ENCODE measurements around the gene FLT4.
"Not testable (repeated sequence)": the region's sequence is repeated elsewhere in the genome, so short reads cannot be mapped to it uniquely, and the experiment has no call there.

Gene FLT4

DNA sequence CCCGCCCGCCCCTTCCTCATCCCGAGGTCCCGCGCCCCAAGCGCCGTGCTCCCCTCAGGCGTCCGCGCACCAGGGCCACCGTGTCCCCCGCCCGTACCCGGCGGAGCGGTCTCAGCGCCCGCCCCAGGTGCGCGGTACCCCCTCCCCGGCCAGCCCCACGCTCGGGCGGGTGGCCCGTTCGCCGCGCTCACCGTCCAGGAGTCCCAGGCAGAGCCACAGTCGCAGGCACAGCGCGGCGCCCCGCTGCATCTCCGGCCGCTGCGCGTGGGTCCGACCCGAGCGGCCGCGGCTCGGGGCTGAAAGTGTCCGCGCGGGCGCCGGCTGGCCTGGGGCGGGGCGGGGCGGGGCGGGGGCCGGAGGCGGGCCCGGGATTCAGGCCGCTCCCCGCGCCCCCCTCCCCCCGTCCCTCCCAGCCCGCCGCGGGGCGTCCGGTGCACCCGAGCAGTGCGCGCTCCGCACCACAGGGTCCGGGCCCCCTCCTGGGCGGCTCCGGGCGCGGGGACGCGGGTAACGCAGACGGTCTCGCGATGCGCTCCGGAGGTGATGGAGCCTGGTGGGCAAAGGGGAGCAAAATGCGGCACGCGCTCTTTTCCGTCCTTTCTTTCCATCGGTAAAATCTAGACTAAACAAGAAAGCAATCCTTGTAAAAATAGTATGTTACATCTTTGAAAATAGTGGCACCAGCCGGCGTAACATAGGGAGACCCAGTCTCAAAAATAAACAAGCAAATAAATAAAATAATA, at the start of gene FLT4:
FLT4 (minus strand) TSS at position 304 of the 743 bp plus-strand sequence; CDS start at position 249, 55 bp downstream.
- DNase-seq (ENCODE audit: low read depth) = no peak

- DNase-seq (ENCODE audit: low read depth) = no peak
Measured at GRCh38 chr5:180699042-180699441, 49.6 kb upstream of the FLT4 start.

DNA sequence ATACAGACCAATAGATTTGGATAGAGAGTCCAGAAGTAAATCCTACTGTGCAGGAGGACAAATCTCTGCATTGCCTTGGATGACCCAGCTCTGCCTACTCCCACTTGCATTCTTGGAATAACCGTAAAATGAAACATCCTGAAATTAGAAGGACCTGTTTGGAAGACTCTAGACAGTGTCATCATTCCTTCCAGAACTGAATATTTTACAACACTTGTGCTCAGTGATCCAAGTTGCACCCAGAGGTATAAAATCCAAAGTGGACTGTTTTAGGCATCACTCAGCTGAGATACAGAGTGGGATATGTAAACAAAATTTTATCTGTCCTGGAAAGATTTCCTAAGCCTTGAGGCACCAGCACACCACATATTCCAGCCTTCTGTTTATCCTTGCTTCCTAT, 46.7 kb upstream of the FLT4 start:
- DNase-seq (ENCODE audit: low read depth) = no peak

GRCh38 chr5:180692429-180692828, 43.0 kb upstream of the FLT4 start:
- no peak for DNase-seq (ENCODE audit: low read depth)

GRCh38 chr5:180691046-180691445, 41.6 kb upstream of the FLT4 start:
- DNase-seq (ENCODE audit: low read depth) = no peak

- DNase-seq (ENCODE audit: low read depth) = no peak
Measured at GRCh38 chr5:180690562-180690961, 41.2 kb upstream of the FLT4 start.

GRCh38 chr5:180689775-180690174, 40.4 kb upstream of the FLT4 start:
- DNase-seq (ENCODE audit: low read depth) = no peak

DNA sequence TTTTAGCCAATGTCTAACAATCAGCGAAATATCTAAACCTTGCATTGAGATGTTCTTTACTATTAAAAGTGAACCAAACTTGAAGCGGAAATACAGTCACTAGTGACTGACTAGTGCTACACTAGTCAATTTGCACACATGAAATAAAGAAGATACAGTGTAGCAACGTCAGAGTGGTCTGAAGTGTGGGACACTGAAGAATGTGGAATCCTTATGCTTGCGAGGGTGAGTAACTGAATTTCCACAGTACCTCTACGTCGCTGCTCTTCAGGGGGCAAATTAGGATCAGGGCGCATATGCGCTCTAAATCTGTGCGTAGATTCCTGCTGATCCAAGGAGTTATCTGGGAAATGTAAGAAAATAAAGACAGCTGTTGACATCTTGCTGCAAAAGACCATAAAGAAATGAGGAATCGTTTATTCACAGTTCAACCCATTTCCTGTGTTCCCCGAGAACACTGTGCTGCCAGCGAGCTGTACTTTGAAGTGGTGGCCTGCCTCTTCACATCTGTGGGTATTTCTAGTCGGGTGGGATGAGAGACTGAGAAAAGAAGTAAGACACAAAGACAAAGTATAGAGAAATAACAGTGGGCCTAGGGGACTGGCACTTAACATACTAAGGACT, 39.8 kb upstream of the FLT4 start:
- no peak for DNase-seq (ENCODE audit: low read depth)

- DNase-seq (ENCODE audit: low read depth) = peak; percentile 8
Measured at GRCh38 chr5:180688330-180689070, 39.1 kb upstream of the FLT4 start.

GRCh38 chr5:180686799-180687198, 37.4 kb upstream of the FLT4 start:
- DNase-seq (ENCODE audit: low read depth) = not testable (repeated sequence)

DNA sequence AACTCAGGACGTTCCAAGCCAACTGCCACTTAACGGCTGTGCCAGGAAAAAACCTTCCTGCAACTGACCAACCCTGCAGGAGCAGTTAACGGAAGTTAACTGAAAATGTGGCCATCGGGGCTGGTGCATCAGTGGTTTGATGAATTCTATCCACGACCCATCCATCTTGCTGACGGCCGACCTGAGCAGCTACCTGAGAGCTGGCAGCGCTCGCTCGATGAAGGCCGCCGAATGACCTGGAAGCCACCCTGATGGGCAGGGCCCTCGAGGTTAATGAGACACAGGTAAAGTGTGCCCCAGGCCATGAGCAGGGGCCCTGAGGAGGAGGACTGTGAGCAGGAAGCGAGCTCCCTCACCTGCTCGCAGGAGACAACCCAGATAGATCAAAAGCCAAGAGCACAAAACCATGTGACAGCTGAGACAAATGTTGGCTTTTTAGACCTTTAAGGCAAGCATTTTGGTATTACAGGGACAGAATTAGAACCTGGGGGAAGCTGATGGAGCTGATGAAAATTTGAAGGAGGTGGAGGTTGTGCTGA, 35.3 kb upstream of the FLT4 start:
- DNase-seq (ENCODE audit: low read depth) = no peak

DNA sequence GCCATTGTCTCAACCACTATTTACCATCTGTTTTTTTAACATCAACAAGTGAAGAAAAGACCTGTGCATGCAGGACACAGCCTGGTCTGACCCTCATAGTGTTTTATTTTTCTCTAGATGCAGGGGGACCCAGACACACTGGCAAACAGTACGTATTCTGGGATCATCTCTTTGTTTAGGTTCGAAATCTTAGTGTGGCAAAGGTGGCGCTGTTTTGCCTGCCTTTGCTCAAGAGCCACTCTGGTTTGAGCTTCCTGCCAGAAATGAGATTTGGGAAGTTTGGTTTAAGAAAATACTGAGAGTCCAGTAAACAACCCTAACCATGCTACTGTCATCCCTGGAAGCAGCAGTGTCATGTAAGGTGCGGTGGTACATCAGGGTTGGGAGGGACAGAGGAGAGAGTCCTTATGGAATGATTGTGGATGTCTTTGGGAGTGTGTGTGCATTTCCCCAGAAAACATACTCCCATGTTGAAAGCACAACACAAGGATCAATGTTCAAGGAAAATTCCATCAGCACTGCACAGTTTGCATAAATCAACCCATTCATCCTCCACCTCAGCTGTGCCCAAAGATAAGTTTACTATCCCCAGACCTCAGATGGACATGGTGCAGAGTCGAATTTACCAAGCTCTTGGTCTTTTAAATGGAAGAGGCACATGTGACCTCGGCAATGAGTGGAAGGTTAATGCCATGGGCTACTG, 34.0 kb upstream of the FLT4 start:
- DNase-seq (ENCODE audit: low read depth) = no peak

DNA sequence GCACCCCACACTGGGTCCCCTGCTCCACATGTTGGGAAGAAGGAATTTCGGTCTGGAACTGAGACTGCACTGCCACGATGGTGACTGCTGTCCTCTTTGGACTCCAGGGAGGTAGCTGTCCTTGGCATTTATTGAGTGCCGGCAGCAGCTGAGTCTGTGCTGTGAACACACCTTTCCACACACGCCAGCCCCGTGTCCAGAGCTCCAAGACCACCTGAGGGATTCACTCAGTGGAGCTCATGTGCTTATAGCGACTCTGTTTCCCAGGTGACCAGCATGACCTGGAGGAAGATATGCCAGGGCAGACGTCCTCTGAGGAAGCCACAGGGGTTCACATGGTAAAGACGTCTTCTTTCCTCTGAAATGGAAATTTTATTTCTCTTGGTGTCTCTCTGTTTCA, 33.2 kb upstream of the FLT4 start:
- no peak for DNase-seq (ENCODE audit: low read depth)

DNA sequence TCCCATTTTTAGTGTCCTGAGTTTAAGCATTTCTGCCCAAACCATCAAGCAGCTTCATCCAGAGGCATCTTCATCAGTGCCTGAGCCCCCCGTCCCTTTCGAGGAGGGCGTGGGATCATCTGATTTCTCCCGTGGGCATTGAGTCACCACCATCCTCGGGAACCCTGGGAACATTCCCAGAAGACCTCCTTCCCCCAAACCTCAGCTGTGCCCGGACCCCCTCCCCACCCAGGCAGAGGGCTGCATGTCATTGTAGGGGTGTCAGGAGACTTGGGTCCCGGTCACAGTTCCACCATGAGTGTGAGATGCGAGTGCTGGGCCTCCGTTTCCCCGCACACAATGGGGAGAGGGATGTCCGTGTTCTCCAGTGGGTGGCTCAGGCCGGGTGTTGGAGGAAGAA, 32.6 kb upstream of the FLT4 start:
- not testable (repeated sequence) for DNase-seq (ENCODE audit: low read depth)

GRCh38 chr5:180678319-180678718, 28.9 kb upstream of the FLT4 start:
- DNase-seq (ENCODE audit: low read depth) = not testable (repeated sequence)

DNA sequence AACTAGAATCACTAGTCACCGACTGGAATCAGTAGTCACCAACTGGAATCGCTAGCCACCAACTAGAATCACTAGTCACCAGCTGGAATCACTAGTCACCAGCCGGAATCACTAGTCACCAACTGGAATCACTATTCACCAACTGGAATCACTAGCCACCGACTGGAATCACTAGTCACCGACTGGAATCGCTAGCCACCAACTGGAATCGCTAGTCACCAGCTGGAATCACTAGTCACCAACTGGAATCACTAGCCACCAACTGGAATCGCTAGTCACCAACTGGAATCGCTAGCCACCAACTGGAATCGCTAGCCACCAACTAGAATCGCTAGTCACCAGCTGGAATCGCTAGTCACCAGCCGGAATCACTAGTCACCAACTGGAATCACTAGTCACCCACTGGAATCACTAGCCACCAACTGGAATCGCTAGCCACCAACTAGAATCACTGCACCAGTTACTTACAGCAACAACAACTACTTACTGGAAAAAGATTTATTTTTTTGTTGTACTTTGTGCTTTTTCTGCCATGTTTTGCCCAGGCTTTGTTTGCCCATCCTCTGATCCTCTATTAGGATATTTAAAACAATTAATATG, 25.7 kb upstream of the FLT4 start:
- DNase-seq (ENCODE audit: low read depth) = no peak

- DNase-seq (ENCODE audit: low read depth) = not testable (repeated sequence)
Measured at GRCh38 chr5:180674090-180674475, 24.7 kb upstream of the FLT4 start.

- DNase-seq (ENCODE audit: low read depth) = no peak
Measured at GRCh38 chr5:180673371-180674089, 24.1 kb upstream of the FLT4 start.

GRCh38 chr5:180671958-180672524, 22.6 kb upstream of the FLT4 start:
- not testable (repeated sequence) for DNase-seq (ENCODE audit: low read depth)

DNA sequence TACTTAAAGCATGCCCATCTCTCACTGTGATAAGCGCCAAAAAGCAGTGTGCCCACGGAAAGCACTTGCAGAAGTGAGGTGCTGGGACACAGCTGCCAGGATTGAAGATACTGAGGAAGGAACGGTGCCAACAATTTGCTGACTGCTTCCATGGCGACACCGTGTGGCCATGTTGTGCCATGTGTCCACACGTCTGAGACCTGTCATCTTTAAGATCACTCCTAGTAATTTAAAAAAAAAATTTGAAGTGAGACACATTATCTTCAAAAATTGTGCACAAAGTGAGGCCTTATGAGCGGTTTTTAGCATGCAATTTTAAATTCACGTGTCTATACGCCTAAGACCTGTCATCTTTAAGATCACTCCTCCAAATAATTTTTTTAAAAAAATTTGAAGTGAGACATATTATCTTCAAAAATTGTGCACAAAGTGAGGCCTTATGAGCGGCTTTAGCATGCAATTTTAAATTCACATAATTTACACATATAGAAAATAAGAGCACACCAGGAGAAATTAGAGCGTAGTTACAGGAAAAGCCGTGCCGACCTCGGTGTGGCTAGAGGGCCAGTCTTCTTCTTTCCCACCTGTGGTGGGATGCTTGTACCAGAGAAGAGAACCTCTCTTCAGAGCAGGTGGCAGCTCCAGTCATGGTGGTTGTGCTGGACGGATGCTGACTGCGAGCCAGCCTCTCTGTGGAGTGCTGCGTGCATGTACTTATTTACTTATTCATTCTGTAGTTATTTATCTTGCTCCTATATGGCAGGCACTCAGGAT, 21.4 kb upstream of the FLT4 start:
- peak; percentile 35 for DNase-seq (ENCODE audit: low read depth)

Data from amniotic epithelial cell (primary cell).